Lower lobe of right lung (tissue), 2 donors: Measurements from ENCODE around the gene CASD1. TPM values are rescaled to one million over a fixed set of nuclear protein-coding genes. Genes with fewer than 3 reads are reported as not detected.

Experiments
- ATAC-seq, 2 donors: fragments of 200-7000 bp; cut with Tn5 transposase; one replicate each; pipeline ENCODE4 v1.9.1; 2020 to 2022; ENCODE audit warnings: mild to moderate bottlenecking in 2 of 2, moderate library complexity in 2 of 2
- DNase-seq: peaks from one replicate; pipeline ENCODE4 v3.0.0-alpha.2; 2020
- H3K27ac ChIP-seq: fragments of 200-600 bp; one replicate; pipeline ENCODE4 v1.8.0; 2022
- H3K27me3 ChIP-seq: fragments of 200-600 bp; one replicate; pipeline ENCODE4 v1.8.0; 2022; ENCODE audit warnings: low read depth
- H3K36me3 ChIP-seq: fragments of 200-600 bp; one replicate; pipeline ENCODE4 v1.8.0; 2022; ENCODE audit warnings: mild to moderate bottlenecking
- H3K4me1 ChIP-seq: fragments of 200-600 bp; one replicate; pipeline ENCODE4 v1.8.0; 2022
- H3K4me3 ChIP-seq: fragments of 200-600 bp; one replicate; pipeline ENCODE4 v1.8.0; 2022; ENCODE audit warnings: mild to moderate bottlenecking
- H3K9me3 ChIP-seq: fragments of 200-600 bp; one replicate; pipeline ENCODE4 v1.8.0; 2022
- intact Hi-C: fragments of 100-400 bp; cut with DNase I; formaldehyde crosslinking; loops from one replicate; pipeline ENCODE4 v1.11.0; 2022
- total RNA-seq: library from RNA; stranded (reverse); fragmentation: NEBNext Ultra II Directional; extraction: Animal tissue kit (Norgen Biotek cat#: 25700); gene quantifications from one replicate; pipeline ENCODE4 v1.2.1, GENCODE V29; 2021
- TF ChIP-seq, protein P1 (sequence below): fragments of 200-600 bp; IDR thresholded peaks from one replicate; pipeline ENCODE4 v1.8.0; 2022; ENCODE audit warnings: antibody characterized with exemption, mild to moderate bottlenecking
- donor health status: DM: no; HTN: yes; CAD: no; lungs with severe emphysema.

CASD1 gene
- total RNA-seq, 1 donor from 2014 or later: 27.3 TPM

DNA sequence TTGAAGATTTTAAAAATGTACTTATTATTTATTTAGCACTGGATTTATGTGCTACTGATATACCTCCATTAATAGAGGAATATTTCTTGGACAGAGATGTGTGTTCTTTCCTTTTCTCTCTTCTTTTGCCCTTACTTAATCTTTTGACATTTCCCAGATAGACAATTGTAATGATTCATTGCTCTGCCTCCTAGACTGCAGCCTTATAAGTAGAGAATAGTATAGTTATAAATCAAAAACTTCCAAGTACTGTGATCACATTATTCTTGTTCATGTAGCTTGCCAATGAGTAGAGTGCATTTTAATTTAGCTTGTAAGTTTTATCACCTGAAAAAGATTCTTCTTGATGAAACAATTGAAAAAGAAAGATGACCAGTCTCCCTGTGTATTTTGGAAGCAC lies 47.6 kb downstream of the CASD1 start:
- Histone ChIP-seq H3K4me3 (no peak overlapping the region), H3K9me3 (no peaks in the 10 kb centered on the region), H3K4me1 (no peaks in the 10 kb centered on the region), H3K27me3 (no peaks in the 10 kb centered on the region), H3K27ac (no peak overlapping the region), H3K36me3 (peaks cover 35% of the 10 kb centered on the region)
- intact Hi-C loops: no loop called here
- TF ChIP-seq, protein P1, sequence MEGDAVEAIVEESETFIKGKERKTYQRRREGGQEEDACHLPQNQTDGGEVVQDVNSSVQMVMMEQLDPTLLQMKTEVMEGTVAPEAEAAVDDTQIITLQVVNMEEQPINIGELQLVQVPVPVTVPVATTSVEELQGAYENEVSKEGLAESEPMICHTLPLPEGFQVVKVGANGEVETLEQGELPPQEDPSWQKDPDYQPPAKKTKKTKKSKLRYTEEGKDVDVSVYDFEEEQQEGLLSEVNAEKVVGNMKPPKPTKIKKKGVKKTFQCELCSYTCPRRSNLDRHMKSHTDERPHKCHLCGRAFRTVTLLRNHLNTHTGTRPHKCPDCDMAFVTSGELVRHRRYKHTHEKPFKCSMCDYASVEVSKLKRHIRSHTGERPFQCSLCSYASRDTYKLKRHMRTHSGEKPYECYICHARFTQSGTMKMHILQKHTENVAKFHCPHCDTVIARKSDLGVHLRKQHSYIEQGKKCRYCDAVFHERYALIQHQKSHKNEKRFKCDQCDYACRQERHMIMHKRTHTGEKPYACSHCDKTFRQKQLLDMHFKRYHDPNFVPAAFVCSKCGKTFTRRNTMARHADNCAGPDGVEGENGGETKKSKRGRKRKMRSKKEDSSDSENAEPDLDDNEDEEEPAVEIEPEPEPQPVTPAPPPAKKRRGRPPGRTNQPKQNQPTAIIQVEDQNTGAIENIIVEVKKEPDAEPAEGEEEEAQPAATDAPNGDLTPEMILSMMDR: no peak
- ATAC-seq (no peak), DNase-seq (no peak)

DNA sequence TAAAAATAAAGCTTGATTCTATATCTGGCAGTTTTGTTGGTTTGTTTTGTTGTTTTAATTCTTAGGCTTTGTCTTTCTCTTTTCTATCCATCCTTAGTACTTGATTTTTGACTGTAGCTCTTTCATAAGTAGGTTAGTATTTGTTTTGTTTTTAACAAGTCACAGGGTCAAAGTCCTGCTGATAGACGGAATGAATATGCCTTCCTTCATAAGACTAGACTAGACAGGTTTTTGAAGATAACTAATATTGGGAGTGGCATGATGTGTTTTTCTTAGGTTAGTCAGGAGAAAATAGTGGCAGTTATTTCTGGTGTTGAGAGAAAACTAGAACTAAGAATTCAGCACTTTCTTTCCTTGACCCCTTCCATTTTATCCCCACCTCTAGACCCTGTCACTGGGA lies 50.4 kb downstream of the CASD1 start:
- intact Hi-C loops: no loop called here
- no peak for DNase-seq
- peaks cover 15% of the 10 kb centered on the region for H3K36me3 ChIP-seq
- no peaks in the 10 kb centered on the region for H3K4me1 ChIP-seq
- TF ChIP-seq, protein P1: no peak
- H3K4me3 ChIP-seq: no peak overlapping the region
- ATAC-seq: no peak
- H3K27ac ChIP-seq: no peak overlapping the region
- H3K27me3 ChIP-seq: no peaks in the 10 kb centered on the region
- no peaks in the 10 kb centered on the region for H3K9me3 ChIP-seq

DNA sequence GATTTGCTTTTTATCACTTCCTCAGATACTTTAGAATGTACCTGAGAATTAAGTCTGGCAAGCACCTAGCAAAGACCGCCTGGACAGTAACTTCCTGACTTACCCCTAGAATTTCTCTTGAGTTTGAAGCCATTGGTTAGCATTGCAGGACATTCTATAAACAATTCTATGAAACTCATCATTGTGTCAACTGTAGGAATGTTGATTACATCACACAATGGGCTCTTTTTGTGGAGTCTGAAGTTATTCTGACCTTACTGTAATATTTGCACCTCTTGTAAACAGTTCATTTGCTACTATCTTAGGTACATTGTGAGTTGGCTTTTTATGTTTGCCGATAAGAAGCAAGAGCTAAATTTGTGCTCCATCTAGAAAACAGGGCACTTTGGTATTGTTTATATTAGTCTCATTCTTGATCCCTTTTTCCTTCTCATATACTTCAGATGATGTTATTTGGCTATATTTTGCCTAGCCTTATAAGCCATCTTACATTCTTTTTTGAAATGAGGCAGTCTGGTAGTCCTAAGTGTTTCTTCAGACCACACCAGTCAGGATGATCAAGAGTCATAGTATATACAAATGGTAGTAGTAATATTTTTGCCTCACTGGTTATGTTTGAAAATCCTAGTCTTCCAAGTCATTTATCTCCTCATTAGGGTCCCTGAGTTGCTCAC lies 52.4 kb downstream of the CASD1 start:
- Histone ChIP-seq H3K4me3 (no peak overlapping the region), H3K27me3 (no peaks in the 10 kb centered on the region), H3K4me1 (no peaks in the 10 kb centered on the region), H3K27ac (no peak overlapping the region), H3K36me3 (peaks cover 7% of the 10 kb centered on the region), H3K9me3 (no peaks in the 10 kb centered on the region)
- ATAC-seq: no peak
- DNase-seq: no peak
- TF ChIP-seq, protein P1: no peak
- intact Hi-C loops: no loop called here

DNA sequence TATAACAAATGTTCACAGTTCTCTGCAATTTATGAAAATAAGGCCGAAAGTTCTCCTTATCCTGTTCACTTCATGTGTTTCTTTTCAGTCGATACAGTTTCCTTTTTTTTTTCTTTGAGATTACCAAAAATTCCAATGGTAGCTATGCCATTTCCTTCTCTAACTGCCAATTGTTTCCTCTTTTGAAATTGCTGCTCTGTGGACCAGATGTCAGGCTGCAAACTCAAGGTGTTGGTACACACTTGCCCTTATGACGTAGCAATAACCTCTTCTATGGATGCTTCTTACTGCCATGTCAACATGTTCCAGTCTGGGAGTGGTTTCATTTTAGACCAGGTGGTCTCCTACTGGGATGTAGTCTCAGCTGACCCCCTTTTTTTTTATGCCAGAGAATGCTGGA lies 52.9 kb downstream of the CASD1 start:
- intact Hi-C loops: no loop called here
- H3K9me3 ChIP-seq: no peaks in the 10 kb centered on the region
- peaks cover 7% of the 10 kb centered on the region for H3K36me3 ChIP-seq
- no peaks in the 10 kb centered on the region for H3K4me1 ChIP-seq
- DNase-seq: no peak
- TF ChIP-seq, protein P1: no peak
- H3K4me3 ChIP-seq: no peak overlapping the region
- no peaks in the 10 kb centered on the region for H3K27me3 ChIP-seq
- no peak for ATAC-seq
- H3K27ac ChIP-seq: no peak overlapping the region

DNA sequence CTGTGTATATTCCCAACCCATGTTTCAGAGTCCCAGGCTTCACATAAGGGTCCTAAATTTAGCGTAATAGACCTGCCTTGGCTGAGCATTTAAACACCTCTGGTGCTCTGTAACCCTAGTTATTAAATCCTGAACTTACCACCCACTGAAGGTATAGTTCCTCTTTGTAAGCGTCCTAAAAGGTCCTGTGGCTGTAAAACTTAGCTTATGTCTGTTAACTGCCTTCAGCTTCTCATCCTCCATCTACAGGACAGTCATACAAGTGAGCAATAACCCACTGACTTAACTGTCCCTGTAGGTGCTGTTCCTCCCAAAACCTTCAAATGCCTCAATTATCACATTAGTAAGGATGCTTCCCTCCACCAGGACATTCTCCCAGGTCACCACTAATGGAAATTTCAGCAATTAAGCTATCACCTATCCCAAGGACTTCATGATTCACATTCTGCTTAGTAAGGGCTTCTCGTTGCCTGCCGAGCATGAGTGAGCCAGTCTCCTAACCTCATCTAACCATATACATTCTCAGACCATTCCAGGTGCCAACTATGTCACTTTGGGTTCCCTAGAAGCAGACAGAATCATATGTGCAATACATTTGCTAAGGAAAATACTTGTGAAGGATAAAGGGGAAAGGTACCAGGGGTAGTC lies 55.8 kb downstream of the CASD1 start:
- intact Hi-C loops: no loop called here

More for the DNA sequence above, 55.8 kb downstream of the CASD1 start:
- ATAC-seq (no peak), DNase-seq (no peak)
- H3K4me3 ChIP-seq: no peak overlapping the region
- H3K27me3 ChIP-seq: no peaks in the 10 kb centered on the region
- no peaks in the 10 kb centered on the region for H3K4me1 ChIP-seq
- TF ChIP-seq, protein P1: no peak
- H3K36me3 ChIP-seq: no peaks in the 10 kb centered on the region
- no peak overlapping the region for H3K27ac ChIP-seq
- H3K9me3 ChIP-seq: no peaks in the 10 kb centered on the region
